Gastrocnemius medialis (tissue), 4 donors: ENCODE measurements around the gene POLN. TPM values are rescaled to one million over a fixed set of nuclear protein-coding genes. Genes with fewer than 3 reads are reported as not detected.

ENCODE experiments used
- ATAC-seq, 2 donors: fragments of 150-250 bp; one replicate each; pipeline ENCODE4 v1.9.1; 2016
- DNase-seq, 2 donors: peaks; one replicate each; pipeline ENCODE4 v3.0.0-alpha.2; 2019
- H3K27ac ChIP-seq, 4 donors: fragments of 200-600 bp; sonication (generic); 1 replicate in 1 of 4; 2 replicates in 3 of 4; pipeline ENCODE4 v1.5.1; 2016 to 2018; ENCODE audit warnings: mild to moderate bottlenecking in 2 of 4, moderate library complexity in 1 of 4
- H3K27me3 ChIP-seq, 3 donors: fragments of 200-600 bp; sonication (generic) in 2 of 3; 1 replicate in 1 of 3; 2 replicates in 2 of 3; pipeline versions ENCODE4 v1.5.1 to v1.6.0; 2016 to 2019; ENCODE audit warnings: mild to moderate bottlenecking in 1 of 3, moderate library complexity in 1 of 3
- H3K36me3 ChIP-seq, 2 donors: fragments of 200-600 bp; sonication (generic) in 1 of 2; one replicate each; pipeline ENCODE4 v1.5.1; 2017 to 2018
- H3K4me1 ChIP-seq, 2 donors: fragments of 200-600 bp; sonication (generic) in 1 of 2; one replicate each; pipeline ENCODE4 v1.5.1; 2016 to 2017; ENCODE audit warnings: mild to moderate bottlenecking in 2 of 2
- H3K4me3 ChIP-seq, 4 donors: fragments of 200-600 bp; sonication (generic) in 3 of 4; 1 replicate in 1 of 4; 2 replicates in 3 of 4; pipeline ENCODE4 v1.5.1; 2016 to 2019; ENCODE audit warnings: mild to moderate bottlenecking in 2 of 4
- H3K9me3 ChIP-seq, 3 donors: fragments of 200-600 bp; sonication (generic) in 2 of 3; 1 replicate in 1 of 3; 2 replicates in 2 of 3; pipeline ENCODE4 v1.5.1; 2016 to 2019
- CTCF ChIP-seq, 5 experiments: fragments of 450-650 bp in 3 of 5; fragments of 200-600 bp in 2 of 5; sonication (generic) in 2 of 5; IDR thresholded peaks in 4 of 5; conservative IDR thresholded peaks in 1 of 5; 1 replicate in 4 of 5; 2 replicates in 1 of 5; pipeline ENCODE4 v1.5.1; 2016 to 2019; ENCODE audit warnings: antibody characterized with exemption in 5 of 5, mild to moderate bottlenecking in 3 of 5, moderate library complexity in 3 of 5
- POLR2A ChIP-seq, 2 donors: fragments of 450-650 bp; IDR thresholded peaks; one replicate each; pipeline ENCODE4 v1.6.1; 2017; ENCODE audit warnings: antibody characterized with exemption in 2 of 2, mild to moderate bottlenecking in 2 of 2, moderate library complexity in 2 of 2
- in situ Hi-C, 4 donors: fragments of 200-750 bp; cut with MboI; loops; one replicate each; pipeline versions ENCODE4 v1.15.0 to v1.8.0; 2017; ENCODE audit warnings: low sequenced_read_pairs in 4 of 4
- intact Hi-C: fragments of 100-400 bp; cut with DNase I; formaldehyde crosslinking; loops from one replicate; pipeline ENCODE4 v1.15.1; 2023; ENCODE audit warnings: low total_unique reads
- total RNA-seq, 4 donors: library from RNA; depleted of rRNA; stranded (reverse); fragments of >200 nt; gene quantifications; one replicate each; pipeline versions ENCODE4 v1.1.0 to v1.2.3, GENCODE V29; 2016

Gene POLN
- total RNA-seq, 4 donors from 2014 or later: 0.71 to 2.0 (median 0.86) TPM; not detected in 1

DNA sequence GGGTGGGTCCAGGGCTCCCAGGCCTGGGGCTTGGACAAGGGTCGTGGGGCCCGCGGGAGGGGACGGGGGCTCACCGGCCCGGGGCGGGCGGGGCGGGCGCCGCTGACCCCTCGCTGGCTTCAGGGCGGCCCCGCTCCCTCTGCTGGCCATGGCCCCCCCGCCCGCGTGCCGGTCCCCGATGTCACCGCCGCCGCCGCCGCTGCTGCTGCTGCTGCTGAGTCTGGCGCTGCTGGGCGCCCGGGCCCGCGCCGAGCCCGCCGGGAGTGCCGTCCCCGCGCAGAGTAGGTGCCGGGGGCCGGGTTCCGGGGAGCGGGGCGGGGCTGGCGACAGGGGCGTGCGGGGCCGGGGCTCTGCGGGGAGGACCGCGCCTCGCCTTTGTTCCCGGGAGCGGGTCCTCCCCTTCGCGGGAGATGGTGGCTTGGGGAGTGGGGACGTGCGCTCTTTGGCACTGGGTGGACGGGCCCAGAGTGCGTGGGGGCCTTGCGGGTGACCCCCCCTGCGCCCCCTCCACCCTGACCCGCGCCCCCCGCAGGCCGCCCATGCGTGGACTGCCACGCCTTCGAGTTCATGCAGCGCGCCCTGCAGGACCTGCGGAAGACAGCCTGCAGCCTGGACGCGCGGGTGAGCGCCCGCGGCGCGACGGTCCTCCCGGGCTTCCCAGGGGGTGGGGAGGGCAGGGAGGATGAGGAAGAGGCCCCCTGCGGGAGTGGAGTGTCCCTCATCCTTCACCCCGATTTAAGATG lies 199.5 kb downstream of the POLN start:
- intact Hi-C loops: no loop called here
- Histone ChIP-seq H3K4me3 (peak overlapping the region; percentile 61 to 68 (median 65)), H3K36me3 (no peaks in the 10 kb centered on the region), H3K27me3 (peaks cover 22 to 64% (median 48%) of the 10 kb centered on the region in 3 donors), H3K4me1 (peaks cover 0 to 15% of the 10 kb centered on the region in 2 donors), H3K27ac (no peak overlapping the region), H3K9me3 (no peaks in the 10 kb centered on the region)
- TF ChIP-seq POLR2A (IDR thresholded peaks at IDR 0.05): no peak
- no peak for TF ChIP-seq CTCF (IDR thresholded peaks at IDR 0.05 in 4 of 5, conservative IDR thresholded peaks at IDR 0.05 in 1 of 5)
- ATAC-seq (no peak), DNase-seq (no peak)
- in situ Hi-C loops: no loop called here

DNA sequence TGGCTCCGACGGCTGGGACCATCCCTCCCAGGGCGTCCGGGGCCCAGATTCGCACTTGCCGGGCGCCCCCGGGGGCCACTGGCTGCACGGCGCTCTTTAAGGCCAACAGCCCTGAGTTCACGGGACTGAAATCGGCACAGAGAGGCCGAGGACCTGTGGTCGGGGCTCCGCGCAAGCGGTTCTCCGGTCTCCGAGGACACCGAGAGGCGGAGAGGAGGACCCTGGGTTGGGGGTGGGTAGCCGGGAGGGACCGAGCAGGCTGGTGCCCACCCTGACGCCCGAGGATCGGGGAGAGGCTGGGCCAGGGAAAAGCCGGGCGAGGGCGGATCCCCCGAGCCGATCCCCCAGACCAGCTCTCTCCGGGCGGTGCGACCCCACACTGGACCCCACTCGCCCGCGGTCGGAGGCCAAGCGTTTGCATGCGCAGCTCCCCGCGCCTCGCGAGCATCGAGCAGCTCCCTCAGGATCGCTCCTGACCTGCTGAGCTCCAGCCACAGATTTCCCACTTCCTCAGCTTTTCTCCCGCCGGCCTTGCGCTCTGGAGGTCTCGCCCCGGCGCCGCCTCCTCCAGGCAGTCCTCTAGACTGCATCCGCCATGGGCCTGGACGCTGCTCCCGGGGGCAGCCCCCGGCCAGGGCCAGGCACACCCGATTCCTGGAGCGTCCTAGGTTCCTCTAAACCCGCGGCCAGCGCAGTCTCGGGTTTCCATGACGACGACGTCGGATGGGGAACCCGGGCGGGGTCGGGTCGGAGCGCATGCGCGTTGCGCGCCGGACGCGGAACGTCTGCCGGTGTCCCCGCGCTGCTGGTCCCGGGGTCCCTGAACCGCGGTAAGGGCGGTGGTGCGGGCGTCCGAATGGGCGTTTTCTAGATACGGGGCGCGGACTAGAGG lies 200.4 kb downstream of the POLN start:
- no peak overlapping the region for H3K27ac ChIP-seq
- in situ Hi-C loops: no loop called here
- no peaks in the 10 kb centered on the region for H3K9me3 ChIP-seq
- intact Hi-C loops: no loop called here
- TF ChIP-seq POLR2A (IDR thresholded peaks at IDR 0.05): no peak
- TF ChIP-seq CTCF (IDR thresholded peaks at IDR 0.05 in 4 of 5, conservative IDR thresholded peaks at IDR 0.05 in 1 of 5): no peak
- H3K36me3 ChIP-seq: no peaks in the 10 kb centered on the region
- peaks cover 0 to 15% of the 10 kb centered on the region in 2 donors for H3K4me1 ChIP-seq
- peaks cover 22 to 61% (median 48%) of the 10 kb centered on the region in 3 donors for H3K27me3 ChIP-seq
- peak overlapping the region; percentile 61 to 68 (median 65) for H3K4me3 ChIP-seq
- peak in 1 of 2 donors; percentile 11 for ATAC-seq
- DNase-seq: peak; percentile 31 to 43

DNA sequence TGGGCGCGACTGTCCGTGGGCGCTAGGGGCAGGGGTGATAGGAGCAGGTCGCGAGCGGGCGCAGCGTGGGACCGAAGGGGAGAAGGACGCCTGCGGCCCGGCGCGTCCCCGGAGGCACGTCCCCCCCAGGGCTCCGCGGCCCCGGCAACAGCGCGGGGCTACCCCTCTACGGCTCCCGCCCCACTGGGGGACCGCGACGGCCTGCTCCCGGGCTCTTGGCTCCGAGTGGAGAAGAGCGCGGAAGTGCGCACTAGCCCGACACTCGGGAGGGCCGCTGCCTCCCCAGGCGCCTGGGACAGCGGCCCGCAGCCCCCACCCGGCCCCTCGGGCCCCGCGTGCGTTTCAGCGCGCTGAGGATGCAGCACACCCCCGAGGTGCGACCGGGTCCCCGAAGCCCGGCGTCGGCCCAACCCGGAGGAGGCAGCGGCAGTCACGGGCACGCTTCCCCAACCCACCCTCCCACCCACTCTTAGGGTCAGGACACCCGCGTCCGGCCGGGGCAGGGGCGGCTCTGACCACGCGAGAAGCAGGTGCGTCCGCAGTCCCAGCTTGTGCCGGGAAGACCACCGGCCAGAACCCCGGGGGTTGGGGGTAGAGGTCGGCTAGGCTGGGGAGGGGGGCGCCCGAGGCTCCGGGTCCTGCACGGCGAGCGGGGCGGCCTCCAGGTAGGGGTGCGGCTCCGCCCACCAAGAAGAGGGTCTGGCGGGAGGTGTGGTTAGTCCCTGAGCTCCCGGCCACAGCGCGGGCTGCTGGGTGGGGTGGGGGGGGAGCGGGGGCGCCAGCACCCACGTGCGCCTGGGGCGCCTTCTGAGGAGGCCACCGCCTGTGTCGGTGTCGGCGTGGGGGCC lies 201.3 kb downstream of the POLN start:
- no peaks in the 10 kb centered on the region for H3K9me3 ChIP-seq
- ATAC-seq (no peak), DNase-seq (no peak)
- in situ Hi-C loops: no loop called here
- no peaks in the 10 kb centered on the region for H3K36me3 ChIP-seq
- peaks cover 22 to 61% (median 48%) of the 10 kb centered on the region in 3 donors for H3K27me3 ChIP-seq
- peaks cover 0 to 15% of the 10 kb centered on the region in 2 donors for H3K4me1 ChIP-seq
- TF ChIP-seq CTCF (IDR thresholded peaks at IDR 0.05 in 4 of 5, conservative IDR thresholded peaks at IDR 0.05 in 1 of 5) (no peak), POLR2A (IDR thresholded peaks at IDR 0.05) (no peak)
- intact Hi-C loops: no loop called here
- H3K4me3 ChIP-seq: peak overlapping the region; percentile 61 to 68 (median 65)
- no peak overlapping the region for H3K27ac ChIP-seq

- Histone ChIP-seq H3K36me3 (no peaks in the 10 kb centered on the region), H3K27ac (no peak overlapping the region), H3K9me3 (no peaks in the 10 kb centered on the region), H3K27me3 (peaks cover 15 to 38% (median 28%) of the 10 kb centered on the region in 3 donors), H3K4me1 (peaks cover 0 to 14% of the 10 kb centered on the region in 2 donors), H3K4me3 (no peak overlapping the region)
- DNase-seq: no peak
- in situ Hi-C loops: no loop called here
- no peak for ATAC-seq
- TF ChIP-seq CTCF (IDR thresholded peaks at IDR 0.05 in 4 of 5, conservative IDR thresholded peaks at IDR 0.05 in 1 of 5) (no peak), POLR2A (IDR thresholded peaks at IDR 0.05) (no peak)
- intact Hi-C loops: no loop called here
These were observed 205.1 kb downstream of the POLN start for GRCh38 chr4:2036866-2037265.
